GM12874 (cell line): ENCODE results near the gene ERAP2.

Source experiments
- CTCF ChIP-seq: IDR thresholded peaks from 2 replicates; pipeline ENCODE4 v1.5.1; 2011; ENCODE audit warnings: low read depth, mild to moderate bottlenecking, control low read depth, low read length, moderate library complexity; ENCODE audit not compliant: insufficient read depth

Gene ERAP2

DNA sequence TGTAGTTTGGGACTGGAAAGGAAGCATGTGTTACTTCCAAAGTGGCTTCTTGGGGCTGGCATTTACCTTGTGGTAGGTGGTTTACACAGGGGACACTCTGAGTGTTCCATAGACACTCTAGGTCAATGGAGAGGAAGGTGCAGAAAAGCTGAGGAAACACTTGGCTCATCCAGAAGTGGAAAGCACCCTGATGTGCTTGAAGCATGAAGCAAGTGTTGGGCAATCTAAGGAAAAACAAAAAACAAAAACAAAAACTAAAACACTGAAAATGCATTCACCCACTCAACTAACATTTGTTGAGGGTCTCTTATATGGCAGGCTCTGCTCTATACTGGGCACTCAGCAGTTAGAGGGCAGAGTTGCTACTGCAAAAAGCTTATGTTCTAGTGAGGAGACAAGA lies 2.9 kb upstream of the ERAP2 start:
- no peak for TF ChIP-seq CTCF

GRCh38 chr5:96874631-96875030 lies 1.7 kb upstream of the ERAP2 start:
- no peak for TF ChIP-seq CTCF

GRCh38 chr5:96875791-96876291 lies 459 bp upstream of the ERAP2 start:
- no peak for TF ChIP-seq CTCF

- no peak for TF ChIP-seq CTCF
Measured at GRCh38 chr5:96879665-96880064, 3.4 kb downstream of the ERAP2 start.

- no peak for TF ChIP-seq CTCF
Measured at GRCh38 chr5:96880444-96881164, 4.3 kb downstream of the ERAP2 start.

GRCh38 chr5:96881511-96882115 lies 5.3 kb downstream of the ERAP2 start:
- no peak for TF ChIP-seq CTCF

DNA sequence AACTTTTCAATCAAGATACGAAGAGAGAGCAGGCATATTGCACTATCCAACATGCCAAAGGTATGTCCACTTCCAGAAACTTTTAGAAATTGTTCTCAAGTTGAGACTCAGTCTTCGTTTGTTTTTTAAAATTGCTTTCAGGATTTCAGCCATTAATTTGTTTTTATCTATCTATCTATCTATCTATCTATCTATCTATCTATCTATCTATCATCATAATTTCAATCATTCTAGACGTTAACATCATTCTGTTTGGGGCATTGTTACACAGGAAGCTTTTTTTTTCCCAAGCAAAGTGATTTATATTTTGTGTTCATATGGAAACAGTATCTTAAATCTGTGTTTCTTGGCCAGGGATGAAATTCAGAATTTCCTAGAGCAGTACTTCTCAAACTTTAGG lies 7.6 kb downstream of the ERAP2 start:
- TF ChIP-seq CTCF: no peak
